Measurements from ENCODE around the gene BABAM1.

DNA sequence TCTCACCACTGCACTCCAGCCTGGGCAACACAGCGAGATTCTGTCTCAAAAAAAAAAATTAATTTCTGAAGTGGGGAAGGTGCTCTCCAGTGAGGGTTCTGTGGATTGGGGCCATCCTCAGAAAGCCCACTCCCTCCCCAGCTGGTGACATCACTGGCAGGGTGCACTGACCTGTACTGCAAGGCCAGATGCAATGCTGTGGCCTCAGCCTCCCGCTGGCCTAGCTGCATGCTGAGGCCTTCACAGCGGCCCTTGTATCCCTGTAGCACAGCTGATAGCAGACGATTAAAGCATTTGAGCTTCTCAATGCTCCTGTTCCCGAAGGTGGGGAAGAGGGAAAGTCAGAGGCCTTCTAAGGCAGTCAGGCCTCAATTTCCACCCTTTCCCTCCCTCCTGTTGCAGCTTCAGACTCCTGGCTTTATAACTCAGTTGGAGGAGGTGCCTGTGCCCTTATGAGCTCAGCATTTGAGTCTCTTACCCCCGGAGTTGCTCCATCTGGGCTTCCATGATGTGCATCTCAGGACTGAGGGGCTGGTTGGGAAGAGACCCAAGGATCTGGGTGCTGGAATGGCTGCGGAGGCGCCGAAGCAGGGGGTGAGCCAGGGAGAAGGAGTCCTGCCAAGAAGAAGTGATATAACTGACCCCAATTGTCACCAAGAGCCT lies 8.0 kb upstream of the BABAM1 start:
- TF ChIP-seq CTCF (IDR thresholded peaks at IDR 0.05) (no peak), POLR2AphosphoS5 (IDR thresholded peaks at IDR 0.05; ENCODE audit: low read depth, low read length) (no peak), REST (IDR thresholded peaks at IDR 0.05; ENCODE audit: insufficient read depth in 1 of 2, low read depth in 2 of 2, low read length in 1 of 2) (no peak), SIN3A (IDR thresholded peaks at IDR 0.05; ENCODE audit: borderline replicate concordance, insufficient read depth, low read depth, low read length) (no peak)
